ENCODE results near the gene CDIP1. TPM values are rescaled to one million over a fixed set of nuclear protein-coding genes. Genes with fewer than 3 reads are reported as not detected.
A peak's percentile ranks its signal among the peaks of the same experiment; 100 is the strongest.

The CDIP1 gene
- total and polyA plus RNA-seq, 9 of the 15 experiments (the other 6 are each of a cell fraction or from before 2014, with no cell fraction given), result 0.29 TPM; not detected in 8

- in situ Hi-C loops (cut with MboI) (no loop called here), intact Hi-C loops (cut with micrococcal nuclease) (no loop called here)
- no peak overlapping the region for H3K4me3 ChIP-seq
- no peaks in the 10 kb centered on the region for H3K4me1 ChIP-seq (replicated peaks in 1 of 2; ENCODE audit: control insufficient read depth in 2 of 2, insufficient read depth in 2 of 2, low read length in 2 of 2)
- H3K79me2 ChIP-seq (ENCODE audit: control insufficient read depth, insufficient read depth, low read length), result no peaks in the 10 kb centered on the region
- DNase-seq (ENCODE audit: extremely low read depth in 1 of 4, low spot score in 3 of 4), result no peak
- no peak overlapping the region for H3K4me2 ChIP-seq (ENCODE audit: insufficient read depth, low read length)
- no peaks in the 10 kb centered on the region for H3K9me1 ChIP-seq (ENCODE audit: control insufficient read depth, insufficient read depth, low read length)
- no TSS peak for BruUV-seq (replicated peaks)
- ChIA-PET CTCF (ENCODE audit: low intra/inter-chr PET ratio) (no interaction called here), POLR2A (interaction anchor here (0.6 kb wide), 2 partner anchors 7 to 177 kb away, joined by 3 to 4 read pairs; no protein-coding TSS in a partner anchor)
- 0% methylated on average over 3 of the region's 3 CpGs for WGBS (ENCODE audit: insufficient coverage, low coverage, missing lambda C conversion rate)
- FAIRE-seq, result no peak
- peaks cover 25 to 51% of the 10 kb centered on the region in 2 experiments for H3K27me3 ChIP-seq (ENCODE audit: control insufficient read depth in 2 of 2, insufficient read depth in 2 of 2, low read length in 2 of 2)
- no peak overlapping the region for H3K27ac ChIP-seq (ENCODE audit: extremely low read depth, low read depth, low read length)
- H3K9me3 ChIP-seq (replicated peaks; ENCODE audit: control insufficient read depth, insufficient read depth, low read depth, low read length), result no peaks in the 10 kb centered on the region
- no peak overlapping the region for H2AFZ ChIP-seq (ENCODE audit: low read depth, low read length)
- no peak overlapping the region for H3K9ac ChIP-seq (ENCODE audit: insufficient read depth in 1 of 2, low read depth in 2 of 2, low read length in 2 of 2)
- no peaks in the 10 kb centered on the region for H3K36me3 ChIP-seq (ENCODE audit: control insufficient read depth, insufficient read depth, low read length)
- no peaks in the 10 kb centered on the region for H4K20me1 ChIP-seq (replicated peaks; ENCODE audit: control insufficient read depth, insufficient read depth, low read length)
- ATAC-seq, result no peak
- TF ChIP-seq CBX2 (IDR thresholded peaks at IDR 0.05; ENCODE audit: insufficient read depth, low read length, poor library complexity, severe bottlenecking), result peak; percentile 4
- TF ChIP-seq GTF2A2 (tag; IDR thresholded peaks at IDR 0.05), result no peak
Measured at GRCh38 chr16:4566144-4566543, 27.6 kb upstream of the CDIP1 start.

- in situ Hi-C loops (cut with MboI) (no loop called here), intact Hi-C loops (cut with micrococcal nuclease) (no loop called here)
- ChIA-PET POLR2A (interaction anchor here (0.6 to 1.2 kb wide), 3 partner anchors 8 to 108 kb away, joined by 3 read pairs; no protein-coding TSS in a partner anchor), CTCF (ENCODE audit: low intra/inter-chr PET ratio) (no interaction called here)
- ATAC-seq (no peak), DNase-seq (ENCODE audit: extremely low read depth in 1 of 4, low spot score in 3 of 4) (no peak), FAIRE-seq (no peak)
- 19% methylated on average over 18 of the region's 18 CpGs for WGBS (ENCODE audit: insufficient coverage, low coverage, missing lambda C conversion rate)
- H3K4me1 ChIP-seq (replicated peaks in 1 of 2; ENCODE audit: control insufficient read depth in 2 of 2, insufficient read depth in 2 of 2, low read length in 2 of 2), result no peaks in the 10 kb centered on the region
- H3K27ac ChIP-seq (ENCODE audit: extremely low read depth, low read depth, low read length), result no peak overlapping the region
- no peak overlapping the region for H3K9ac ChIP-seq (ENCODE audit: insufficient read depth in 1 of 2, low read depth in 2 of 2, low read length in 2 of 2)
- H3K4me2 ChIP-seq (ENCODE audit: insufficient read depth, low read length), result no peak overlapping the region
- H3K9me3 ChIP-seq (replicated peaks; ENCODE audit: control insufficient read depth, insufficient read depth, low read depth, low read length), result no peaks in the 10 kb centered on the region; the same call in 1 of the 2 replicates
- no peaks in the 10 kb centered on the region for H3K79me2 ChIP-seq (ENCODE audit: control insufficient read depth, insufficient read depth, low read length)
- H3K27me3 ChIP-seq (ENCODE audit: control insufficient read depth in 2 of 2, insufficient read depth in 2 of 2, low read length in 2 of 2), result peaks cover 24 to 49% of the 10 kb centered on the region in 2 experiments
- BruUV-seq (replicated peaks), result no TSS peak
- no peak overlapping the region for H3K4me3 ChIP-seq
- no peak overlapping the region for H2AFZ ChIP-seq (ENCODE audit: low read depth, low read length)
- H4K20me1 ChIP-seq (replicated peaks; ENCODE audit: control insufficient read depth, insufficient read depth, low read length), result no peaks in the 10 kb centered on the region
- no peaks in the 10 kb centered on the region for H3K9me1 ChIP-seq (ENCODE audit: control insufficient read depth, insufficient read depth, low read length)
- H3K36me3 ChIP-seq (ENCODE audit: control insufficient read depth, insufficient read depth, low read length), result no peaks in the 10 kb centered on the region
- TF ChIP-seq ZNF586 (CRISPR knock-in tag; conservative IDR thresholded peaks at IDR 0.05) (no peak), MEIS2 (IDR thresholded peaks at IDR 0.05; ENCODE audit: partially characterized antibody) (no peak), ZC3H8 (IDR thresholded peaks at IDR 0.05) (no peak), SIX5 (IDR thresholded peaks at IDR 0.05; ENCODE audit: borderline replicate concordance in 1 of 2, insufficient read depth in 1 of 2, low read depth in 1 of 2, low read length in 2 of 2) (no peak), PCBP1 (IDR thresholded peaks at IDR 0.05; ENCODE audit: low read depth, low read length, poor library complexity, severe bottlenecking) (no peak), CEBPG (CRISPR knock-in tag; IDR thresholded peaks at IDR 0.05) (no peak), CEBPG (tag; conservative IDR thresholded peaks at IDR 0.05 in 1 of 2, IDR thresholded peaks at IDR 0.05 in 1 of 2) (no peak; a peak in 1 of 4 replicates), MITF (IDR thresholded peaks at IDR 0.05) (no peak), ZNF655 (CRISPR knock-in tag; IDR thresholded peaks at IDR 0.05) (no peak), NFATC3 (IDR thresholded peaks at IDR 0.05) (no peak), WHSC1 (IDR thresholded peaks at IDR 0.05; ENCODE audit: low read length) (no peak)
Measured at GRCh38 chr16:4564661-4565267, 26.2 kb upstream of the CDIP1 start.
